Liver (tissue), 9 donors: ENCODE data around the gene CRYBG1. TPM values are rescaled to one million over a fixed set of nuclear protein-coding genes. Genes with fewer than 3 reads are reported as not detected.

ENCODE experiments used
- DNase-seq: peaks from one replicate; pipeline ENCODE4 v3.0.0-alpha.2; 2017; ENCODE audit warnings: low spot score
- H3K27ac ChIP-seq, 2 donors: one replicate each; pipeline ENCODE4 v1.7.0; 2013; ENCODE audit warnings: inconsistent platforms in 2 of 2, low read length in 2 of 2, control low read depth in 1 of 2, low read depth in 1 of 2, mild to moderate bottlenecking in 1 of 2
- H3K27me3 ChIP-seq, 4 donors: one replicate each; pipeline versions ENCODE4 v1.6.1 to v1.7.0; 2013; ENCODE audit warnings: low read length in 3 of 4, inconsistent platforms in 1 of 4, mild to moderate bottlenecking in 1 of 4, moderate library complexity in 1 of 4; ENCODE audit not compliant: control insufficient read depth in 4 of 4, insufficient read depth in 4 of 4
- H3K36me3 ChIP-seq, 4 donors: one replicate each; pipeline versions ENCODE4 v1.6.1 to v1.7.0; 2013; ENCODE audit warnings: low read length in 3 of 4, mild to moderate bottlenecking in 3 of 4, low read depth in 1 of 4, moderate library complexity in 1 of 4; ENCODE audit not compliant: control insufficient read depth in 4 of 4, insufficient read depth in 3 of 4
- H3K4me1 ChIP-seq, 4 donors: one replicate each; pipeline versions ENCODE4 v1.6.1 to v1.7.0; 2013; ENCODE audit warnings: low read length in 3 of 4, mild to moderate bottlenecking in 3 of 4, moderate library complexity in 1 of 4; ENCODE audit not compliant: control insufficient read depth in 4 of 4, insufficient read depth in 4 of 4
- H3K4me3 ChIP-seq, 3 donors: one replicate each; pipeline versions ENCODE4 v1.6.1 to v1.7.0; 2013; ENCODE audit warnings: low read length in 3 of 3, control low read depth in 1 of 3, low read depth in 1 of 3, mild to moderate bottlenecking in 1 of 3
- H3K9ac ChIP-seq, 2 donors: one replicate each; pipeline ENCODE4 v1.7.0; 2013; ENCODE audit warnings: low read length in 2 of 2, mild to moderate bottlenecking in 2 of 2, moderate library complexity in 2 of 2, control low read depth in 1 of 2, low read depth in 1 of 2
- H3K9me3 ChIP-seq, 4 donors: one replicate each; pipeline versions ENCODE4 v1.6.1 to v1.7.0; 2013; ENCODE audit warnings: low read length in 3 of 4; ENCODE audit not compliant: control insufficient read depth in 4 of 4
- CTCF ChIP-seq: fragments of 150-350 bp; IDR thresholded peaks from 2 replicates; pipeline ENCODE4 v1.5.1; 2017; ENCODE audit warnings: improper control_type of control experiment, low read depth, low read length; ENCODE audit not compliant: missing input control
- EGR1 ChIP-seq, 2 donors: IDR thresholded peaks; 2 replicates each; pipeline ENCODE4 v1.6.1; 2016 to 2018; ENCODE audit warnings: antibody characterized with exemption in 2 of 2, low read depth in 2 of 2
- FOXA1 ChIP-seq: IDR thresholded peaks from 2 replicates; pipeline ENCODE4 v1.6.1; 2016; ENCODE audit warnings: antibody characterized with exemption
- HNF4A ChIP-seq, 2 donors: conservative IDR thresholded peaks; 2 replicates each; pipeline ENCODE4 v1.6.1; 2016; ENCODE audit warnings: antibody characterized with exemption in 2 of 2, mild to moderate bottlenecking in 2 of 2
- HNF4G ChIP-seq: IDR thresholded peaks from 2 replicates; pipeline ENCODE4 v1.6.1; 2016; ENCODE audit warnings: antibody characterized with exemption
- MAX ChIP-seq: IDR thresholded peaks from 2 replicates; pipeline ENCODE4 v1.6.1; 2016; ENCODE audit warnings: antibody characterized with exemption
- NR2F2 ChIP-seq: IDR thresholded peaks from 2 replicates; pipeline ENCODE4 v1.6.1; 2016; ENCODE audit warnings: antibody characterized with exemption
- RAD21 ChIP-seq, 2 donors: IDR thresholded peaks; 2 replicates each; pipeline ENCODE4 v1.6.1; 2016; ENCODE audit warnings: antibody characterized with exemption in 2 of 2, mild to moderate bottlenecking in 2 of 2
- REST ChIP-seq: IDR thresholded peaks from 2 replicates; pipeline ENCODE4 v1.6.1; 2016; ENCODE audit warnings: antibody characterized with exemption, mild to moderate bottlenecking
- RXRA ChIP-seq, 2 donors: IDR thresholded peaks; 2 replicates each; pipeline ENCODE4 v1.6.1; 2017 to 2018; ENCODE audit warnings: antibody characterized with exemption in 2 of 2, mild to moderate bottlenecking in 1 of 2
- SP1 ChIP-seq: IDR thresholded peaks from 2 replicates; pipeline ENCODE4 v1.6.1; 2018; ENCODE audit warnings: antibody characterized with exemption, mild to moderate bottlenecking
- TAF1 ChIP-seq: conservative IDR thresholded peaks from 2 replicates; pipeline ENCODE4 v1.6.1; 2016; ENCODE audit warnings: antibody characterized with exemption, mild to moderate bottlenecking
- ZBTB33 ChIP-seq: IDR thresholded peaks from 2 replicates; pipeline ENCODE4 v1.6.1; 2016; ENCODE audit warnings: antibody characterized with exemption
- WGBS: extraction: QIAGEN DNeasy Blood & Tissue Kit; methylation state at CpG from one replicate; pipeline ENCODE4 v1.1.7; 2013; 5-methylcytosine and 5-hydroxymethylcytosine counted together
- polyA plus RNA-seq, 2 donors: library from polyadenylated mRNA; stranded (reverse) in 1 of 2; unstranded in 1 of 2; fragments of 200-250 nt in 1 of 2; fragments of >200 nt in 1 of 2; fragmentation: Nextera tagmentation in 1 of 2; extraction: Ambion mirVana in 1 of 2; gene quantifications; one replicate each; pipeline versions ENCODE4 v1.2.1 to v1.2.3, GENCODE V29; 2013 to 2015
- total RNA-seq, 2 donors: library from RNA; depleted of rRNA; stranded (reverse); fragments of >200 nt; gene quantifications; one replicate each; pipeline ENCODE4 v1.2.3, GENCODE V29; 2014
- donor health status: healthy.
- donor health status: healthy.
- donor health status: healthy.
- donor health status: healthy.
- donor health status: healthy.

The CRYBG1 gene
- total and polyA plus RNA-seq, 4 donors = 2.3 to 8.7 (median 4.0) TPM

GRCh38 chr6:106488494-106489370, 128.2 kb downstream of the CRYBG1 start:
- TF ChIP-seq TAF1 = no peak
- TF ChIP-seq RXRA (IDR thresholded peaks at IDR 0.05) = no peak
- no peak for TF ChIP-seq RAD21 (IDR thresholded peaks at IDR 0.05)
- no peak for TF ChIP-seq REST
- TF ChIP-seq HNF4G = no peak
- no peak for TF ChIP-seq NR2F2
- TF ChIP-seq CTCF = no peak
- H3K9me3 ChIP-seq = no peaks in the 10 kb centered on the region
- H3K27me3 ChIP-seq = no peaks in the 10 kb centered on the region
- no peaks in the 10 kb centered on the region for H3K4me1 ChIP-seq
- no peaks in the 10 kb centered on the region for H3K36me3 ChIP-seq
- no peak overlapping the region for H3K4me3 ChIP-seq
- H3K27ac ChIP-seq = no peak overlapping the region
- H3K9ac ChIP-seq = no peak overlapping the region
- peak; percentile 74 for DNase-seq
- WGBS = 76% methylated on average over 4 of the region's 4 CpGs

GRCh38 chr6:106490030-106490429, 129.5 kb downstream of the CRYBG1 start:
- no peak overlapping the region for H3K4me3 ChIP-seq
- TF ChIP-seq SP1 (no peak), EGR1 (IDR thresholded peaks at IDR 0.05; ENCODE audit: low read depth in 2 of 2) (no peak)
- H3K27me3 ChIP-seq = no peaks in the 10 kb centered on the region
- H3K9me3 ChIP-seq = no peaks in the 10 kb centered on the region
- 84% methylated on average over 1 of the region's 1 CpG for WGBS
- H3K36me3 ChIP-seq = no peaks in the 10 kb centered on the region
- no peak overlapping the region for H3K9ac ChIP-seq
- no peaks in the 10 kb centered on the region for H3K4me1 ChIP-seq
- DNase-seq = no peak
- H3K27ac ChIP-seq = no peak overlapping the region

- no peaks in the 10 kb centered on the region for H3K27me3 ChIP-seq
- H3K36me3 ChIP-seq = no peaks in the 10 kb centered on the region
- no peak overlapping the region for H3K4me3 ChIP-seq
- no peak overlapping the region for H3K27ac ChIP-seq
- WGBS = 79% methylated on average over 1 of the region's 1 CpG
- H3K4me1 ChIP-seq = no peaks in the 10 kb centered on the region
- H3K9ac ChIP-seq = no peak overlapping the region
- no peak for DNase-seq
- H3K9me3 ChIP-seq = no peaks in the 10 kb centered on the region
- TF ChIP-seq NR2F2 (no peak), HNF4A (conservative IDR thresholded peaks at IDR 0.05) (no peak), ZBTB33 (no peak), CTCF (no peak), MAX (no peak), SP1 (no peak), EGR1 (IDR thresholded peaks at IDR 0.05; ENCODE audit: low read depth in 2 of 2) (no peak), RXRA (IDR thresholded peaks at IDR 0.05) (no peak), RAD21 (IDR thresholded peaks at IDR 0.05) (no peak), FOXA1 (no peak)
Measured at GRCh38 chr6:106490436-106490835, 129.9 kb downstream of the CRYBG1 start.
